Adipocyte (in vitro differentiated cells): ENCODE results near the gene BCAT1.

ENCODE experiments used
- DNase-seq: peaks from one replicate; pipeline ENCODE4 v3.0.0-alpha.2; 2015; ENCODE audit warnings: low read depth
- H3K27me3 ChIP-seq: replicated peaks from 2 replicates; pipeline ENCODE4 v1.7.0; 2013; ENCODE audit warnings: mild to moderate bottlenecking, low read length, moderate library complexity; ENCODE audit not compliant: control insufficient read depth, insufficient read depth
- H3K36me3 ChIP-seq: 2 replicates; pipeline ENCODE4 v1.7.0; 2013; ENCODE audit warnings: low read length, mild to moderate bottlenecking, moderate library complexity; ENCODE audit not compliant: control insufficient read depth, insufficient read depth, severe bottlenecking
- H3K4me1 ChIP-seq: 2 replicates; pipeline ENCODE4 v1.7.0; 2013; ENCODE audit warnings: mild to moderate bottlenecking, low read length, moderate library complexity; ENCODE audit not compliant: control insufficient read depth, insufficient read depth
- H3K4me3 ChIP-seq: 2 replicates; pipeline ENCODE4 v1.7.0; 2013; ENCODE audit warnings: mild to moderate bottlenecking, low read length, moderate library complexity
- H3K9ac ChIP-seq: 2 replicates; pipeline ENCODE4 v1.7.0; 2013; ENCODE audit warnings: mild to moderate bottlenecking, low read length, moderate library complexity
- H3K9me3 ChIP-seq: 2 replicates; pipeline ENCODE4 v1.7.0; 2013; ENCODE audit warnings: mild to moderate bottlenecking, low read length, moderate library complexity; ENCODE audit not compliant: control insufficient read depth

BCAT1 gene

GRCh38 chr12:24979976-24980730, 31.3 kb upstream of the BCAT1 start:
- peak; percentile 68 for DNase-seq
- Histone ChIP-seq H3K27me3 (no peaks in the 10 kb centered on the region), H3K4me1 (no peaks in the 10 kb centered on the region), H3K9ac (no peak overlapping the region), H3K9me3 (peaks cover 17% of the 10 kb centered on the region), H3K4me3 (no peak overlapping the region), H3K36me3 (no peaks in the 10 kb centered on the region)

DNA sequence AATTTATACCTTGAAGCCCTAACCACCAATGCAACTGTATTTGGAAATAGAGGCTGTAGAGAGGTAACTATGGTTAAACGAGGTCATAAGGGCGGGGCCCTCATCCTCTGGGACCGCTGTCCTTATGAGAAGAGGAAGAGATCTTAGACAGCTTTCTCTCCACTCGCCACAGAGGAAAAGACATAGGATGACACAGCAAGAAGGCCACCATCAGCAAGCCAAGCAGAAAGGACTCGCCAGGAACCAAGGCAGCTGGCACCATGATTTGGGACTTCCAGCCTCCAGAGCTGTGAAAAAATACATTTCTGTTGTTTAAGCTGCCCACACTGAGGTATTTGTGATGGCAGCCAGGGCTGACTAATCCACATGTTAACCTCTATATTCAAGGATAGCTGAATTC, 30.4 kb upstream of the BCAT1 start:
- Histone ChIP-seq H3K9ac (no peak overlapping the region), H3K4me1 (no peaks in the 10 kb centered on the region), H3K36me3 (no peaks in the 10 kb centered on the region), H3K9me3 (peaks cover 15% of the 10 kb centered on the region), H3K27me3 (no peaks in the 10 kb centered on the region), H3K4me3 (no peak overlapping the region)
- no peak for DNase-seq

DNA sequence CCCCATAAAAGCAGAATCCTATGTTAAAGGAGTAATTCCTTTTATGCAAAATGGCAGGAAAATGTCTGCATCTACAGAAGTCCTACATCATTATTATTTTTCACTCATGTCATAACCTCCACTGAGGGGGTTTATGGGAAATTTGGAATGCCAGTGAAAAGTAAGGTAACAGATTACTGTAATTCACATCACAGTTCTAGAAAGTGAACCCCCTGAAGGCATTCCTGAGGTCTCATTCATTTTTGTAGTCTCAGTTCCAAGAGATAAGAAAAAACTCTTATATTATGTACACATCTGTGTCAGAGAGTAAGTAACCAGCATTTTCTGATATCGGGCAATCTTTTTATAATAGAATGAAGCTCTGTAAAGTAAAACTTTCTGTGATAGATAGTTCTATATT, 28.8 kb upstream of the BCAT1 start:
- no peaks in the 10 kb centered on the region for H3K36me3 ChIP-seq
- H3K4me1 ChIP-seq = no peaks in the 10 kb centered on the region
- peaks cover 6% of the 10 kb centered on the region for H3K9me3 ChIP-seq
- DNase-seq = no peak
- no peak overlapping the region for H3K4me3 ChIP-seq
- H3K9ac ChIP-seq = no peak overlapping the region
- H3K27me3 ChIP-seq = no peaks in the 10 kb centered on the region

DNA sequence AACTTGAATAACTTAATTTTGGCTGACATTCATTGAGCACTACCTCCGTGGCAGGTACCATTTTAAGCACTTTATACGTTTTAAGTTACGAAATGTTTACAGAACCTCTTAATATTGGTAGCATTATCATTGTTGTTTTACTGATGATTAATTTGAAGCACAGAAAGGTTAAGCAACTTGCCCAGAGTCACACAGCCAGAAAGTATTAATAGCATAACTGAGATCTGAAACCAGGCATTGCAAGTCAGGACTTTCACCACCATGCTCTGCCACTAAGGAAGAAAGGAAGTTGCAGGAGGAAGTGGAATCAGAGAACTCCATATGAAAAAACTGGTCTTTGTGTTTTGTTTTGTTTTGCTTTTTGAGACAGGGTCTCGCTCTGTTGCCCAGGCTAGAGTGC, 28.2 kb upstream of the BCAT1 start:
- no peak overlapping the region for H3K9ac ChIP-seq
- H3K9me3 ChIP-seq = peaks cover under 1% of the 10 kb centered on the region
- no peak overlapping the region for H3K4me3 ChIP-seq
- no peaks in the 10 kb centered on the region for H3K4me1 ChIP-seq
- H3K36me3 ChIP-seq = no peaks in the 10 kb centered on the region
- H3K27me3 ChIP-seq = no peaks in the 10 kb centered on the region
- DNase-seq = no peak

DNA sequence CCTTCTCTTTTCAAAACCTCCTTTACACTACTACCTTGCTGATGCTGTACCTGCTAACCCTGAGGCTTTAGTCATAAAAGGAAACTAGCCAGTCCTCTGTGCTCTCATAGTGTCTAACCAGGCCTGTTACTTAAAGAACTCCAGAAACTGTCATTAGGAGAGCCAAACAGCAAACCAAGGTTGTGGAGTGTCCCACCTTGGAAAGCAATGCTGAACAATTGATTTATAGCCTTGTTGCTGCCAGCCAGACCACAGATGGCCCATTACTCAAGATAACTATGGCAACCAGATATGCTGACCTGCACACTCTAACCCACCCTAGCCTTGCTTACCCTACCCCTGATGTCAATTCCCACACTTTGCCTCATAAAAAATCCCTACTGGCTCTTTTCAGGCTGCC, 26.5 kb upstream of the BCAT1 start:
- Histone ChIP-seq H3K27me3 (no peaks in the 10 kb centered on the region), H3K9me3 (no peaks in the 10 kb centered on the region), H3K4me3 (no peak overlapping the region), H3K36me3 (no peaks in the 10 kb centered on the region), H3K4me1 (no peaks in the 10 kb centered on the region), H3K9ac (no peak overlapping the region)
- no peak for DNase-seq

GRCh38 chr12:24974216-24974615, 25.3 kb upstream of the BCAT1 start:
- Histone ChIP-seq H3K4me3 (no peak overlapping the region), H3K9ac (no peak overlapping the region), H3K36me3 (no peaks in the 10 kb centered on the region), H3K9me3 (no peaks in the 10 kb centered on the region), H3K4me1 (no peaks in the 10 kb centered on the region), H3K27me3 (no peaks in the 10 kb centered on the region)
- DNase-seq = no peak

DNA sequence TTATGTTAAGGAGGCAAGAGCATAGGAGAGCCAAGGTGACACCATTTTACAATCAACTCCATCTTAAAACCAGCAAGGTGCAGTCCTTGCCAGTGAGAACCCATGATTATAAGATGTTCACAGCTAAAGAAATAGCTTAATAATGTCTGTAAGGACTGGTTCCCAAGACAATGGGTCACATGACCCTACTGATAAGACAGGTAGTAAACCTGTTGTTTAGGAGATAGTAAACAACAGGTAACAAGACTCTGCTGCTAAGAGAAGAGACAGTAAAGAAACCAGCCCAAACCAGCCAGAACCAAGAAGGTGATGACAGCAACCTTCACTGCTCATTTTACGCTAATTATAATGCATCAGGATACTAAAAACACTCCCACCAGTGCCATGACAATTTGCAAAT, 23.2 kb upstream of the BCAT1 start:
- no peak overlapping the region for H3K9ac ChIP-seq
- H3K4me3 ChIP-seq = no peak overlapping the region
- no peaks in the 10 kb centered on the region for H3K9me3 ChIP-seq
- no peaks in the 10 kb centered on the region for H3K36me3 ChIP-seq
- DNase-seq = no peak
- no peaks in the 10 kb centered on the region for H3K4me1 ChIP-seq
- no peaks in the 10 kb centered on the region for H3K27me3 ChIP-seq

DNA sequence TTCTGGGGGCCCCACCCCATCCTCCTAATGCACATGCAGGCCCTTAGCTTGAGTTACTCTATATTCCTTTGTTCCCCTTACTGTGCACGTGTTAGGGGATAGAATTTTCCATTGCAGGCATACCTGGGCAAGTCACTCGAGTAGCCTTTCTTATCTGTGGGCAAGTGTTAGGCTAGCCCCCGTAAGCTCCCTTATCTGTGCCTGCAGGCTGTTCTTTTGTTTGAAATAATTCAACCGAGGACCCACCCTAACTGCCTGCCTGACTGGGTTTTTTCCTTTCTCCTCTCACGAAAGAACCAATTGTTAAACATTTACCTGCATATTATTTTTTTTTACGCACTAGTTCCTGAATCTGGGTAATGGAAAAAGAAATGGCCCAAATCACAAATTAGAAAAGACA, 21.3 kb upstream of the BCAT1 start:
- Histone ChIP-seq H3K4me1 (no peaks in the 10 kb centered on the region), H3K36me3 (no peaks in the 10 kb centered on the region), H3K4me3 (no peak overlapping the region), H3K9me3 (no peaks in the 10 kb centered on the region), H3K9ac (no peak overlapping the region), H3K27me3 (no peaks in the 10 kb centered on the region)
- no peak for DNase-seq

DNA sequence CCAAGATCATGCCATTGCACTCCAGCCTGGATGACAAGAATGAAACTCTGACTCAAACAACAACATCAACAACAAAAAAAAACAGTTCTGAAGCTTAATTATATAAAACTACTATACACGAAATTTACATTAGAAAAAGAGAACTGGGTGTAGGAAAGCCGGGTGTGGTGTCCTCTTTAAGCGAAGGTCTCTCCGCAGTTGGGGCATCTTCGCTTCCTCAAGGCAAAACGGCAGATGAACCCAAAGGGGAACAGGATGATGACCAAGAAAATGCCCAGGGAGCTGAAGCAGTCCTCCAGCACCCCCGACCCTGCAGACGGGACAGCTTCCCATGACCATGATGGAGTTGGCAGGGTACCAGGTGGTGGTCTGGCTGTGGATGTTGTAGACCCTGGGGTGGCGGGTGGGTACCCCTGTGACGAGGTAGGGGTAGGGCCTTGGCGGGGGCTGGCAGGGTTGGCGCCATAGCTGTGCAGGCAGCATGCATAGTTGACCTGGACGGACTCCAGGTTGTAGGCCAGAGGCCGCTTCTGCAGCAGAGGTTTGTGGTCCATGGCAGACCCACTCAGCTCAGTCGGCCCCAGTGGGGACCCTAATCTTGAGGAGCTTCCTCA, 18.2 kb upstream of the BCAT1 start:
- H3K4me1 ChIP-seq = no peaks in the 10 kb centered on the region
- no peak overlapping the region for H3K9ac ChIP-seq
- peaks cover 16% of the 10 kb centered on the region for H3K9me3 ChIP-seq
- DNase-seq = no peak
- H3K27me3 ChIP-seq = no peaks in the 10 kb centered on the region
- H3K36me3 ChIP-seq = no peaks in the 10 kb centered on the region
- no peak overlapping the region for H3K4me3 ChIP-seq

DNA sequence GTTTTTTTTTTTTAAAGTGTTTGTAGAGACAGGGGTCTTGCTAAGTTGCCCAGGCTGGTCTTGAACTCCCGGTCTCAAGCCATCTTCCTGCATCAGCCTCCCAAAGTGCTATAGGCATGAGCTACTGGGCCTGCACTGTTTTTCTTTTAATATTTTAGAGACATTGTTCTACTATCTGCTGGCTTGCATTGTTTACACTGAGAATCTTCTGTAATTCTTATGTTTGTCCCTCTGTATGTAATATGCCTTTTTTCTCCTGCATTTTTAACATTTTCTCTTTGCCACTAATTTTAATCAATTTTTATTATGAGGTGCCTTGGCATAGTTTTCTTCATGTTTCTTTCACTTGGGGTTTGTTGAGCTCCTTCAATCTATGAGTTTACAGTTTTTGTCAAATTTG, 15.4 kb upstream of the BCAT1 start:
- Histone ChIP-seq H3K4me1 (no peaks in the 10 kb centered on the region), H3K9me3 (peaks cover 16% of the 10 kb centered on the region), H3K27me3 (no peaks in the 10 kb centered on the region), H3K4me3 (no peak overlapping the region), H3K9ac (no peak overlapping the region), H3K36me3 (no peaks in the 10 kb centered on the region)
- no peak for DNase-seq

GRCh38 chr12:24960222-24960855, 11.4 kb upstream of the BCAT1 start:
- no peak overlapping the region for H3K4me3 ChIP-seq
- H3K4me1 ChIP-seq = no peaks in the 10 kb centered on the region
- H3K9ac ChIP-seq = no peak overlapping the region
- H3K27me3 ChIP-seq = no peaks in the 10 kb centered on the region
- H3K9me3 ChIP-seq = peaks cover 16% of the 10 kb centered on the region
- peak; percentile 76 for DNase-seq
- no peaks in the 10 kb centered on the region for H3K36me3 ChIP-seq
